GM12891 (cell line): ENCODE results near the gene SART3.

Experiments
- PAX5 ChIP-seq: IDR thresholded peaks from 2 replicates; pipeline ENCODE4 v1.6.1; 2011; ENCODE audit warnings: low read length, moderate library complexity, mild to moderate bottlenecking; ENCODE audit not compliant: insufficient read depth, severe bottlenecking
- POLR2A ChIP-seq: IDR thresholded peaks from 2 replicates; pipeline ENCODE4 v1.6.1; 2011; ENCODE audit warnings: low read depth, low read length, control low read depth
- POLR2AphosphoS5 ChIP-seq: IDR thresholded peaks from 2 replicates; pipeline ENCODE4 v1.6.1; 2011; ENCODE audit warnings: low read depth, low read length, control low read depth
- SPI1 ChIP-seq: IDR thresholded peaks from 2 replicates; pipeline ENCODE4 v1.6.1; 2011; ENCODE audit warnings: low read depth, low read length, control low read depth
- TAF1 ChIP-seq: IDR thresholded peaks from 2 replicates; pipeline ENCODE4 v1.6.1; 2011; ENCODE audit warnings: low read depth, low read length, control low read depth

- TF ChIP-seq POLR2AphosphoS5 (no peak), POLR2A (no peak), TAF1 (no peak), SPI1 (no peak), PAX5 (no peak)
These were observed 41.4 kb downstream of the SART3 start for GRCh38 chr12:108519558-108519957.
